Measurements from ENCODE around the gene SP140. TPM values are rescaled to one million over a fixed set of nuclear protein-coding genes. Genes with fewer than 3 reads are reported as not detected.
"Not testable (repeated sequence)": the region's sequence is repeated elsewhere in the genome, so short reads cannot be mapped to it uniquely, and the experiment has no call there.

Gene SP140
- total RNA-seq, 4 donors from 2014 or later = 0.65 to 2.5 (median 2.5) TPM; not detected in 1

- Histone ChIP-seq H3K27ac (replicated peaks in 1 of 4) (no peak overlapping the region), H3K4me3 (no peak overlapping the region), H3K36me3 (peaks cover 0 to 5% (median 2%) of the 10 kb centered on the region in 4 donors), H3K9me3 (peaks cover 0 to 3% (median 0%) of the 10 kb centered on the region in 4 donors), H3K4me1 (peaks cover 5 to 29% (median 7%) of the 10 kb centered on the region in 4 donors), H3K27me3 (no peaks in the 10 kb centered on the region)
- intact Hi-C loops (cut with DNase I) = no loop called here
- TF ChIP-seq POLR2AphosphoS5 (IDR thresholded peaks at IDR 0.05) (no peak), POLR2A (IDR thresholded peaks at IDR 0.05; ENCODE audit: low read depth) (no peak), CTCF (IDR thresholded peaks at IDR 0.05) (no peak), EP300 (IDR thresholded peaks at IDR 0.05) (no peak)
- no peak for DNase-seq (ENCODE audit: extremely low spot score)
- WGBS = 83% methylated on average over 7 of the region's 7 CpGs
Measured at GRCh38 chr2:230329946-230330605, 104.5 kb downstream of the SP140 start.

GRCh38 chr2:230330725-230331124 is 105.2 kb downstream of the SP140 start:
- no peak for DNase-seq (ENCODE audit: extremely low spot score)

GRCh38 chr2:230335461-230335863 is 109.9 kb downstream of the SP140 start:
- Histone ChIP-seq H3K4me1 (no peaks in the 10 kb centered on the region), H3K4me3 (no peak overlapping the region), H3K36me3 (peaks cover 0 to 12% (median 4%) of the 10 kb centered on the region in 4 donors), H3K27me3 (no peaks in the 10 kb centered on the region), H3K9me3 (peaks cover 0 to 3% (median 0%) of the 10 kb centered on the region in 4 donors), H3K27ac (replicated peaks in 1 of 4) (no peak overlapping the region)
- intact Hi-C loops (cut with DNase I) = no loop called here
- no peak for DNase-seq (ENCODE audit: extremely low spot score)
- TF ChIP-seq POLR2AphosphoS5 (IDR thresholded peaks at IDR 0.05) (no peak), CTCF (IDR thresholded peaks at IDR 0.05) (no peak), POLR2A (IDR thresholded peaks at IDR 0.05; ENCODE audit: low read depth) (no peak), EP300 (IDR thresholded peaks at IDR 0.05) (no peak)
- 52% methylated on average over 3 of the region's 3 CpGs for WGBS

More at GRCh38 chr2:230330725-230331124, 105.2 kb downstream of the SP140 start:
- intact Hi-C loops (cut with DNase I) = no loop called here
- Histone ChIP-seq H3K36me3 (peaks cover 0 to 5% (median 2%) of the 10 kb centered on the region in 4 donors), H3K4me1 (peaks cover 5 to 29% (median 7%) of the 10 kb centered on the region in 4 donors), H3K9me3 (peaks cover 0 to 3% (median 0%) of the 10 kb centered on the region in 4 donors), H3K27me3 (no peaks in the 10 kb centered on the region), H3K4me3 (no peak overlapping the region), H3K27ac (replicated peaks in 1 of 4) (no peak overlapping the region)
- 88% methylated on average over 7 of the region's 7 CpGs for WGBS
- TF ChIP-seq POLR2A (IDR thresholded peaks at IDR 0.05; ENCODE audit: low read depth) (no peak), POLR2AphosphoS5 (IDR thresholded peaks at IDR 0.05) (no peak)

GRCh38 chr2:230335864-230336506 is 110.4 kb downstream of the SP140 start:
- H3K36me3 ChIP-seq = peaks cover 0 to 12% (median 4%) of the 10 kb centered on the region in 4 donors
- no peaks in the 10 kb centered on the region for H3K4me1 ChIP-seq
- TF ChIP-seq POLR2A (IDR thresholded peaks at IDR 0.05; ENCODE audit: low read depth) (no peak), EP300 (IDR thresholded peaks at IDR 0.05) (no peak), CTCF (IDR thresholded peaks at IDR 0.05) (no peak), POLR2AphosphoS5 (IDR thresholded peaks at IDR 0.05) (no peak)
- peaks cover 0 to 3% (median 0%) of the 10 kb centered on the region in 4 donors for H3K9me3 ChIP-seq
- intact Hi-C loops (cut with DNase I) = no loop called here
- no peak for DNase-seq (ENCODE audit: extremely low spot score)
- no peaks in the 10 kb centered on the region for H3K27me3 ChIP-seq
- WGBS = 79% methylated on average over 3 of the region's 3 CpGs
- H3K27ac ChIP-seq (replicated peaks in 1 of 4) = no peak overlapping the region
- no peak overlapping the region for H3K4me3 ChIP-seq

GRCh38 chr2:230341936-230342528 is 116.5 kb downstream of the SP140 start:
- peaks cover 0 to 10% (median 0%) of the 10 kb centered on the region in 4 donors for H3K36me3 ChIP-seq
- H3K27ac ChIP-seq (replicated peaks in 1 of 4); DNase-seq (ENCODE audit: extremely low spot score); intact Hi-C loops (cut with DNase I); H3K4me3 ChIP-seq; H3K27me3 ChIP-seq; H3K4me1 ChIP-seq: not testable (repeated sequence)
- 96% methylated on average over 23 of the region's 33 CpGs for WGBS
- H3K9me3 ChIP-seq = peaks cover 0 to 11% (median 0%) of the 10 kb centered on the region in 4 donors

- WGBS = 94% methylated on average over 2 of the region's 2 CpGs
Measured at GRCh38 chr2:230343041-230343624, 117.6 kb downstream of the SP140 start.

More at GRCh38 chr2:230343041-230343624, 117.6 kb downstream of the SP140 start:
- H3K27ac ChIP-seq (replicated peaks in 1 of 4); intact Hi-C loops (cut with DNase I); H3K4me1 ChIP-seq; H3K27me3 ChIP-seq; H3K4me3 ChIP-seq; DNase-seq (ENCODE audit: extremely low spot score): not testable (repeated sequence)
- H3K9me3 ChIP-seq = peaks cover 0 to 11% (median 0%) of the 10 kb centered on the region in 4 donors
- peaks cover 0 to 10% (median 0%) of the 10 kb centered on the region in 4 donors for H3K36me3 ChIP-seq

All from esophagus muscularis mucosa (tissue), 4 donors.